GM18508 (cell line): ENCODE measurements around the gene SLC30A5.

Experiments used
- ATAC-seq: cut with Tn5 transposase; IDR thresholded peaks from one replicate; pipeline ENCODE4 v1.9.1; 2021; ENCODE audit warnings: moderate number of reproducible peaks; ENCODE audit not compliant: insufficient read depth, unreplicated experiment

The SLC30A5 gene

DNA sequence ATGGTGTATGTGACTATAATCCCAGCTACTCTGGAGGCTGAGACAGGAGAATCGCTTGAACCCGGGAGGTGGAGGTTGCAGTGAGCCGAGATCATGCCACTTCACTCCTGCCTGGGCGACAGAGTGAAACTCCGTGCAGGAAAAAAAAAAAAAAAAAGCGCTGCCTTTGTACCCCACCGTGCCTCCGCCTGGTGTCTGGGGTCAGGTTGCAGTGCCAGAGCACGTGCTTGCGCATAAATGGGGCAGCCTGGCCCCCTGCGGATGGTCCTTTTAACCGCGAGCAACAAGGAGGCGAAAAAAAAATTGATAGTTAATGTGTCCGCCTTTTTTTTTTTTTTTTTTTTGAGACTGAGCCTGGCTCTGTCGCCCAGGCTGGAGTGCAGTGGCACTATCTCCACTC lies 66.8 kb downstream of the SLC30A5 start:
- no peak for ATAC-seq

DNA sequence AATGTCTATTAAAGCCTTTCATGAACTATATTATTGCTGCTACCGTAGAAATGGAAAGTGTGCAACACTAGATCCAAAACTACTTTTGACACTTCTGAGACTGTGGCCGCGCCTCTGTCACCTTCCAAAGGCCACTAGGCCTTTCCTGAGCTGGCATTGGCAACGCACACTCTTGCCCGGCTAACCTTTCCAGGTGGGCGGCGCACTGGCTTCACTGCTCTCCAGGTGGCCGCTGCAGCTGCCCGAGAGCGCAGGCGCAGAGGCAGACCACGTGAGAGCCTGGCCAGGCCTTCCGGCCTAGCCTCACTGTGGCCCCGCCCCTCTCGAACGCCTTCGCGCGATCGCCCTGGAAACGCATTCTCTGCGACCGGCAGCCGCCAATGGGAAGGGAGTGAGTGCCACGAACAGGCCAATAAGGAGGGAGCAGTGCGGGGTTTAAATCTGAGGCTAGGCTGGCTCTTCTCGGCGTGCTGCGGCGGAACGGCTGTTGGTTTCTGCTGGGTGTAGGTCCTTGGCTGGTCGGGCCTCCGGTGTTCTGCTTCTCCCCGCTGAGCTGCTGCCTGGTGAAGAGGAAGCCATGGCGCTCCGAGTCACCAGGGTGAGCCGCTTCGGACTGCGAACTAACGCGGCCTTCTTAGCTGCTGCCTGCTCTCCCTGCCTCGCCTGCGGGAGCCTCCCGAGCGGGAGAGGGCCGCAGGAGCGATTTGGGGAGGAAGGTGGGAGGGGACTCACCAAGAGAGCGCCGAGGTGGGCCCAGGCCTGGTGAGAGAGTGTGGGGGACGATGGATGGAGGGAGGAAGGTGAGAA lies 73.1 kb downstream of the SLC30A5 start, which contains the start of gene CCNB1:
Gene CCNB1 (plus strand): TSS at position 465 of the 807 bp plus-strand sequence. CDS start 113 bp downstream, at position 578.
- ATAC-seq = peak; percentile 96

DNA sequence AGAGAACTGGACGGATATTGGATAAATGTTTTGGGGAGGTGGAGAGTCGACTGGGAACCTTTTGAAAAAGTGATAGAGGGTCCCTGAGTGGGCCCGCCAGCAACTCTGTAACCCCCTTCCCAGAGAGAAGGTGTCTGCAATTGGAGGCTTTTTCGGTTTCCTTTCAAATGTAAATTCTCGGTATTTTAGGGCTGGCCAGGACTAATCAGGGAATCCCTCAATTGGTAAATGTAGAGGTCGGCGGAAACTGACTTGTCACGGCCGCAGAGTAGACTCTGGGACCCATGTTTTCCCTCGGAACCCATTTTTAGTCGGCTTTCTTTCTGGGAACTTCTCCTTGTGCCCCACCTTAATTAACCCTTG lies 73.7 kb downstream of the SLC30A5 start:
- no peak for ATAC-seq

DNA sequence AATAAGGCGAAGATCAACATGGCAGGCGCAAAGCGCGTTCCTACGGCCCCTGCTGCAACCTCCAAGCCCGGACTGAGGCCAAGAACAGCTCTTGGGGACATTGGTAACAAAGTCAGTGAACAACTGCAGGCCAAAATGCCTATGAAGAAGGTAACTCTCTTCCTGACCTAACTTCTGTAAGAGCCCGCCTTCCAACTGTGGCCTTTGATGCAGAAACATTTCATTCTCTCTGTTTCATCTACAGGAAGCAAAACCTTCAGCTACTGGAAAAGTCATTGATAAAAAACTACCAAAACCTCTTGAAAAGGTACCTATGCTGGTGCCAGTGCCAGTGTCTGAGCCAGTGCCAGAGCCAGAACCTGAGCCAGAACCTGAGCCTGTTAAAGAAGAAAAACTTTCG lies 74.1 kb downstream of the SLC30A5 start:
- no peak for ATAC-seq

DNA sequence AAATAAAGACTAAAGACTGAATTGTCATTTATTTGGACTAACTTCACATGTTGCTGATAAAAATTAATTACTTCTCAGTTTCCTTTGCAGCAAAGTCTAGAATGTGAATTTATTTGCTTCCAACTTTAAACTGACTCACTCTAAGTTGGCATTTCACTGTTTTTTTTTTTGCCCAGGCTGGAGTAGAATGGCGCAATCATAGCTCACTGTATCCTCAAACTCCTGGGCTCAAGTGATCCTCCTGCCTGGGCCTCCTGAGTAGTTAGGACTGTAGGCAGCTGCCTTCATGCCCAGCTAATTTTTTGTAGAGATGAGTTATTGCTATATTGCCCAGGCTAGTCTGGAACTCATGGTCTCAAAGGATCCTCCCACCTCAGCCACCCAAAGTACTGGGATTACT lies 76.7 kb downstream of the SLC30A5 start:
- ATAC-seq = no peak

DNA sequence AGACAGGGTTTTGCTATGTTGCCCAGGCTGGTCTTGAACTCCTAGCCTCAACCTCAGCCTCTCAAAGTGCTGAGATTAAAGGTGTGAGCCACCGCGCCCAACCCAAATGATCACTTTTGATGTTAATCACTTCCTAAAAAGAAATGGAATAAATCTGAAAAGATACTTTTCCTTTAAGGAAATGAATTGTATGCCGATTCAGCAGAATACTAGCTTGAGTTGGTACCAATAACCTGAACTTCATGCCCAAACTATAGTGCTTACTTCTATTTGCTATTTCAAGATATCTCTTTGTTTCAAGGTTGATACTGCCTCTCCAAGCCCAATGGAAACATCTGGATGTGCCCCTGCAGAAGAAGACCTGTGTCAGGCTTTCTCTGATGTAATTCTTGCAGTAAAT lies 77.2 kb downstream of the SLC30A5 start:
- ATAC-seq = no peak
